ENCODE measurements around the gene FREM3. TPM values are rescaled to one million over a fixed set of nuclear protein-coding genes. Genes with fewer than 3 reads are reported as not detected.

Gene FREM3
- polyA plus RNA-seq, 2 of the 4 experiments (the other 2 are of a cell fraction), result not detected

GRCh38 chr4:143699331-143700045, 987 bp downstream of the FREM3 start:
- TF ChIP-seq CHD4 (IDR thresholded peaks at IDR 0.05; ENCODE audit: borderline replicate concordance) (no peak), NR3C1 (IDR thresholded peaks at IDR 0.05) (no peak), ESRRA (IDR thresholded peaks at IDR 0.05; ENCODE audit: borderline replicate concordance, low read length) (no peak), RAD21 (conservative IDR thresholded peaks at IDR 0.05 in 1 of 2, IDR thresholded peaks at IDR 0.05 in 1 of 2) (no peak), HEYL (CRISPR knock-in tag; IDR thresholded peaks at IDR 0.05) (no peak), FOSL2 (IDR thresholded peaks at IDR 0.05) (no peak), FOSL2 (CRISPR knock-in tag; IDR thresholded peaks at IDR 0.05) (no peak), CBX8 (IDR thresholded peaks at IDR 0.05) (no peak), HDAC2 (IDR thresholded peaks at IDR 0.05) (no peak), GATA3 (IDR thresholded peaks at IDR 0.05; ENCODE audit: borderline replicate concordance) (no peak), MYC (IDR thresholded peaks at IDR 0.05; ENCODE audit: borderline replicate concordance, low read length) (no peak), JUN (IDR thresholded peaks at IDR 0.05) (no peak), POLR2A (IDR thresholded peaks at IDR 0.05; ENCODE audit: low read length) (no peak), ZSCAN20 (CRISPR knock-in tag; IDR thresholded peaks at IDR 0.05) (no peak)
- TF ChIP-seq, protein P1, sequence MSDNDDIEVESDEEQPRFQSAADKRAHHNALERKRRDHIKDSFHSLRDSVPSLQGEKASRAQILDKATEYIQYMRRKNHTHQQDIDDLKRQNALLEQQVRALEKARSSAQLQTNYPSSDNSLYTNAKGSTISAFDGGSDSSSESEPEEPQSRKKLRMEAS (IDR thresholded peaks at IDR 0.05), result no peak
- Histone ChIP-seq H3K4me3 (no peak overlapping the region), H3K4me1 (no peaks in the 10 kb centered on the region), H3K4me2 (no peak overlapping the region), H3K9me3 (no peaks in the 10 kb centered on the region), H3K27ac (no peak overlapping the region)
- WGBS (ENCODE audit: missing lambda C conversion rate), result 60% methylated on average over 14 of the region's 40 CpGs
- ATAC-seq (no peak), FAIRE-seq (no peak), DNase-seq (ENCODE audit: low read depth in 1 of 2, low spot score in 1 of 2) (no peak)
- ChIA-PET POLR2A (no interaction called here), CTCF (no interaction called here)

DNA sequence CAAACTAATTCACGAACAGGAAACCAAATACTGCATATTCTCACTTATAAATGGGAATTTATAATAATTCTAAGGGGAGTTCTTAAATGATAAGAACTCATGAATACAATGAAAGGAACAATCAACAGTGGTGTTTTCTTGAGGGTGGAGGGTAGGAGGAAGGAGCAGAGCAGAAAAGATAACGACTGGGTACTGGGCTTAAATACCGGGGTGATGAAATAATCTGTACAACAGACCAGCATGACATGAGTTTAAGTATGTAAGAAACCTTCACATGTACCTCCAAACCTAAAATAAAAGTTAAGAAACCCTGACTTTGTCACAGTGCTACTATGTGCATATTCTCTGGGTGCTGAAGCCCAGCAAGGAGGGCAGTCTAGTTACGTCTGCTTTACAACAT, 6.6 kb downstream of the FREM3 start:
- ATAC-seq, result no peak
- TF ChIP-seq HDAC2 (IDR thresholded peaks at IDR 0.05) (no peak), CTCF (IDR thresholded peaks at IDR 0.05) (no peak), FOSB (CRISPR knock-in tag; IDR thresholded peaks at IDR 0.05) (no peak), ZFP36 (IDR thresholded peaks at IDR 0.05; ENCODE audit: borderline replicate concordance, partially characterized antibody) (no peak), ZC3H11A (IDR thresholded peaks at IDR 0.05) (no peak), CBX8 (IDR thresholded peaks at IDR 0.05) (no peak), MAZ (IDR thresholded peaks at IDR 0.05; ENCODE audit: borderline replicate concordance, low read depth, low read length) (no peak), EHF (CRISPR knock-in tag; IDR thresholded peaks at IDR 0.05) (no peak), JUNB (IDR thresholded peaks at IDR 0.05) (no peak), RARB (CRISPR knock-in tag; IDR thresholded peaks at IDR 0.05) (no peak), HES2 (IDR thresholded peaks at IDR 0.05) (no peak), CHD2 (IDR thresholded peaks at IDR 0.05; ENCODE audit: low read length, partially characterized antibody) (no peak), USF2 (IDR thresholded peaks at IDR 0.05) (no peak), FOSL2 (IDR thresholded peaks at IDR 0.05) (no peak), FOSL2 (CRISPR knock-in tag; IDR thresholded peaks at IDR 0.05) (no peak)
- TF ChIP-seq, protein P2, sequence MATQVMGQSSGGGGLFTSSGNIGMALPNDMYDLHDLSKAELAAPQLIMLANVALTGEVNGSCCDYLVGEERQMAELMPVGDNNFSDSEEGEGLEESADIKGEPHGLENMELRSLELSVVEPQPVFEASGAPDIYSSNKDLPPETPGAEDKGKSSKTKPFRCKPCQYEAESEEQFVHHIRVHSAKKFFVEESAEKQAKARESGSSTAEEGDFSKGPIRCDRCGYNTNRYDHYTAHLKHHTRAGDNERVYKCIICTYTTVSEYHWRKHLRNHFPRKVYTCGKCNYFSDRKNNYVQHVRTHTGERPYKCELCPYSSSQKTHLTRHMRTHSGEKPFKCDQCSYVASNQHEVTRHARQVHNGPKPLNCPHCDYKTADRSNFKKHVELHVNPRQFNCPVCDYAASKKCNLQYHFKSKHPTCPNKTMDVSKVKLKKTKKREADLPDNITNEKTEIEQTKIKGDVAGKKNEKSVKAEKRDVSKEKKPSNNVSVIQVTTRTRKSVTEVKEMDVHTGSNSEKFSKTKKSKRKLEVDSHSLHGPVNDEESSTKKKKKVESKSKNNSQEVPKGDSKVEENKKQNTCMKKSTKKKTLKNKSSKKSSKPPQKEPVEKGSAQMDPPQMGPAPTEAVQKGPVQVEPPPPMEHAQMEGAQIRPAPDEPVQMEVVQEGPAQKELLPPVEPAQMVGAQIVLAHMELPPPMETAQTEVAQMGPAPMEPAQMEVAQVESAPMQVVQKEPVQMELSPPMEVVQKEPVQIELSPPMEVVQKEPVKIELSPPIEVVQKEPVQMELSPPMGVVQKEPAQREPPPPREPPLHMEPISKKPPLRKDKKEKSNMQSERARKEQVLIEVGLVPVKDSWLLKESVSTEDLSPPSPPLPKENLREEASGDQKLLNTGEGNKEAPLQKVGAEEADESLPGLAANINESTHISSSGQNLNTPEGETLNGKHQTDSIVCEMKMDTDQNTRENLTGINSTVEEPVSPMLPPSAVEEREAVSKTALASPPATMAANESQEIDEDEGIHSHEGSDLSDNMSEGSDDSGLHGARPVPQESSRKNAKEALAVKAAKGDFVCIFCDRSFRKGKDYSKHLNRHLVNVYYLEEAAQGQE (IDR thresholded peaks at IDR 0.05), result no peak
- WGBS (ENCODE audit: missing lambda C conversion rate), result under 1% methylated on average over 4 of the region's 4 CpGs
- H3K4me1 ChIP-seq, result no peaks in the 10 kb centered on the region
- CTCF ChIA-PET, result no interaction called here
- H3K9me3 ChIP-seq, result no peaks in the 10 kb centered on the region
- no peak overlapping the region for H3K4me3 ChIP-seq
- POLR2A ChIA-PET, result no interaction called here
- H3K27ac ChIP-seq, result no peak overlapping the region
- DNase-seq (ENCODE audit: low read depth in 1 of 2, low spot score in 1 of 2), result no peak
- no peak for FAIRE-seq
- H3K4me2 ChIP-seq, result no peak overlapping the region
